Astrocyte (in vitro differentiated cells and primary cell): ENCODE results near the gene RGS17. TPM values are rescaled to one million over a fixed set of nuclear protein-coding genes. Genes with fewer than 3 reads are reported as not detected.

Experiments
- DNase-seq: peaks from one replicate; pipeline ENCODE4 v3.0.0-alpha.2; 2010; ENCODE audit warnings: low read depth
- FAIRE-seq: peaks from 2 replicates; lab custom pipeline; 2011; peaks lifted over from hg19 to GRCh38; lab: Jason Lieb, UNC
- H2AFZ ChIP-seq: 2 replicates; pipeline ENCODE4 v1.6.0; 2012; ENCODE audit warnings: low read depth, low read length, inconsistent platforms
- H3K27ac ChIP-seq: 2 replicates; pipeline ENCODE4 v1.5.1; 2011; ENCODE audit warnings: low read depth, low read length, inconsistent platforms
- H3K27me3 ChIP-seq: 2 replicates; pipeline ENCODE4 v1.6.0; 2011; ENCODE audit warnings: low read length, inconsistent platforms; ENCODE audit not compliant: insufficient read depth
- H3K36me3 ChIP-seq: 2 replicates; pipeline ENCODE4 v1.5.1; 2011; ENCODE audit warnings: low read length, inconsistent platforms; ENCODE audit not compliant: insufficient read depth
- H3K4me1 ChIP-seq: 2 replicates; pipeline ENCODE4 v1.5.1; 2011; ENCODE audit warnings: low read length, inconsistent platforms; ENCODE audit not compliant: insufficient read depth
- H3K4me2 ChIP-seq: 2 replicates; pipeline ENCODE4 v1.6.0; 2012; ENCODE audit warnings: low read length, inconsistent platforms
- H3K4me3 ChIP-seq: 2 replicates; pipeline ENCODE4 v1.5.1; 2011; ENCODE audit warnings: low read depth, mild to moderate bottlenecking, low read length, inconsistent platforms; ENCODE audit not compliant: insufficient read depth
- H3K79me2 ChIP-seq: 2 replicates; pipeline ENCODE4 v1.6.0; 2012; ENCODE audit warnings: mild to moderate bottlenecking, low read length, inconsistent platforms; ENCODE audit not compliant: insufficient read depth
- H3K9ac ChIP-seq: 2 replicates; pipeline ENCODE4 v1.6.0; 2012; ENCODE audit warnings: mild to moderate bottlenecking, low read length, inconsistent platforms
- H3K9me3 ChIP-seq: 2 replicates; pipeline ENCODE4 v1.5.1; 2012; ENCODE audit warnings: low read depth, mild to moderate bottlenecking, low read length, inconsistent platforms; ENCODE audit not compliant: insufficient read depth
- H4K20me1 ChIP-seq: 2 replicates; pipeline ENCODE4 v1.6.0; 2012; ENCODE audit warnings: low read length, inconsistent platforms; ENCODE audit not compliant: insufficient read depth
- H3K27ac Mint-ChIP-seq: one replicate; pipeline ENCODE4 v1.8.0; 2021; ENCODE audit warnings: mild to moderate bottlenecking, mixed read lengths; ENCODE audit not compliant: unreplicated experiment
- H3K27me3 Mint-ChIP-seq: one replicate; pipeline ENCODE4 v1.8.0; 2021; ENCODE audit warnings: low read depth, mixed read lengths; ENCODE audit not compliant: unreplicated experiment
- H3K36me3 Mint-ChIP-seq: one replicate; pipeline ENCODE4 v1.8.0; 2021; ENCODE audit warnings: low read depth, mixed read lengths; ENCODE audit not compliant: unreplicated experiment
- H3K4me1 Mint-ChIP-seq: one replicate; pipeline ENCODE4 v1.8.0; 2021; ENCODE audit warnings: low read depth, mixed read lengths; ENCODE audit not compliant: unreplicated experiment
- H3K4me3 Mint-ChIP-seq: one replicate; pipeline ENCODE4 v1.8.0; 2021; ENCODE audit warnings: mild to moderate bottlenecking, moderate library complexity, mixed read lengths; ENCODE audit not compliant: unreplicated experiment
- H3K9me3 Mint-ChIP-seq: one replicate; pipeline ENCODE4 v1.8.0; 2021; ENCODE audit warnings: mild to moderate bottlenecking, mixed read lengths; ENCODE audit not compliant: unreplicated experiment
- EZH2 ChIP-seq: IDR thresholded peaks from 2 replicates; pipeline ENCODE4 v1.6.1; 2012; ENCODE audit warnings: mild to moderate bottlenecking, low read length, inconsistent platforms; ENCODE audit not compliant: insufficient read depth
- total RNA-seq: library from RNA; stranded (reverse); gene quantifications from 2 replicates; pipeline ENCODE4 v1.2.1, GENCODE V29; 2021
- TF ChIP-seq, protein P1 (sequence below): IDR thresholded peaks from 2 replicates; pipeline ENCODE4 v1.5.1; 2011; ENCODE audit warnings: low read depth, mild to moderate bottlenecking, inconsistent platforms, low read length, moderate library complexity; ENCODE audit not compliant: insufficient read depth

The RGS17 gene
- total RNA-seq, 1 donor from 2014 or later = 3.4 TPM

- Histone ChIP-seq H3K9ac (no peak overlapping the region), H3K4me3 (no peak overlapping the region), H3K27me3 (no peaks in the 10 kb centered on the region), H3K4me2 (no peak overlapping the region), H3K79me2 (no peaks in the 10 kb centered on the region), H2AFZ (no peak overlapping the region), H3K36me3 (no peaks in the 10 kb centered on the region), H3K27ac (no peak overlapping the region), H3K9me3 (no peaks in the 10 kb centered on the region), H3K4me1 (peaks cover 7% of the 10 kb centered on the region), H4K20me1 (no peaks in the 10 kb centered on the region)
- FAIRE-seq (no peak), DNase-seq (no peak)
- Mint-ChIP-seq H3K27ac (no peak overlapping the region), H3K27me3 (no peaks in the 10 kb centered on the region), H3K9me3 (peaks cover 11% of the 10 kb centered on the region), H3K4me1 (no peaks in the 10 kb centered on the region), H3K36me3 (no peaks in the 10 kb centered on the region), H3K4me3 (no peak overlapping the region)
- no peak for TF ChIP-seq EZH2
- TF ChIP-seq, protein P1, sequence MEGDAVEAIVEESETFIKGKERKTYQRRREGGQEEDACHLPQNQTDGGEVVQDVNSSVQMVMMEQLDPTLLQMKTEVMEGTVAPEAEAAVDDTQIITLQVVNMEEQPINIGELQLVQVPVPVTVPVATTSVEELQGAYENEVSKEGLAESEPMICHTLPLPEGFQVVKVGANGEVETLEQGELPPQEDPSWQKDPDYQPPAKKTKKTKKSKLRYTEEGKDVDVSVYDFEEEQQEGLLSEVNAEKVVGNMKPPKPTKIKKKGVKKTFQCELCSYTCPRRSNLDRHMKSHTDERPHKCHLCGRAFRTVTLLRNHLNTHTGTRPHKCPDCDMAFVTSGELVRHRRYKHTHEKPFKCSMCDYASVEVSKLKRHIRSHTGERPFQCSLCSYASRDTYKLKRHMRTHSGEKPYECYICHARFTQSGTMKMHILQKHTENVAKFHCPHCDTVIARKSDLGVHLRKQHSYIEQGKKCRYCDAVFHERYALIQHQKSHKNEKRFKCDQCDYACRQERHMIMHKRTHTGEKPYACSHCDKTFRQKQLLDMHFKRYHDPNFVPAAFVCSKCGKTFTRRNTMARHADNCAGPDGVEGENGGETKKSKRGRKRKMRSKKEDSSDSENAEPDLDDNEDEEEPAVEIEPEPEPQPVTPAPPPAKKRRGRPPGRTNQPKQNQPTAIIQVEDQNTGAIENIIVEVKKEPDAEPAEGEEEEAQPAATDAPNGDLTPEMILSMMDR = no peak
Measured at GRCh38 chr6:153062516-153062915, 68.6 kb downstream of the RGS17 start.

DNA sequence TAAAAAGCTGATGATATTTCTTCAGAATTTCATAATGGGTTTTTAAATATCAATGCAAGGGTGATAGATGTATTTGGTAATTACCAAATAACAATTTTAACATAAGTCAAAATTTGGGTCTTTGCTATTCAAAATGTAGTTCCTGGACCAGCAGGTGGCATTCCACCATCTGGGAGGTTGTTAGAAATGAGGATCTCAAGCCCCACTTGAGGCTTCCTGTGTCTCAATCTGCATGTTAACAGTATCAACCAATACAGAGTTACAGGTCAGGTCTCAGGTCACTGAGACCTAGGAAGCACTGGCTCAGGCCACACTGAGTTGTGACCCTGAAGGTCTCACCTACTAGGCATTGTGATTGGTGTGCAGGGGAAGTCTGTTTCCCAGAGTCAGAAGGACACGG is 71.3 kb downstream of the RGS17 start:
- no peak overlapping the region for H3K4me3 Mint-ChIP-seq
- Histone ChIP-seq H3K4me1 (peaks cover 7% of the 10 kb centered on the region), H2AFZ (no peak overlapping the region), H3K4me3 (no peak overlapping the region), H4K20me1 (no peaks in the 10 kb centered on the region), H3K27me3 (no peaks in the 10 kb centered on the region), H3K9me3 (no peaks in the 10 kb centered on the region), H3K4me2 (no peak overlapping the region), H3K79me2 (no peaks in the 10 kb centered on the region), H3K27ac (no peak overlapping the region), H3K9ac (no peak overlapping the region), H3K36me3 (no peaks in the 10 kb centered on the region)
- TF ChIP-seq, protein P1 = no peak
- TF ChIP-seq EZH2 = no peak
- no peaks in the 10 kb centered on the region for H3K36me3 Mint-ChIP-seq
- peaks cover 11% of the 10 kb centered on the region for H3K9me3 Mint-ChIP-seq
- no peaks in the 10 kb centered on the region for H3K27me3 Mint-ChIP-seq
- no peaks in the 10 kb centered on the region for H3K4me1 Mint-ChIP-seq
- H3K27ac Mint-ChIP-seq = no peak overlapping the region
- FAIRE-seq (no peak), DNase-seq (no peak)

DNA sequence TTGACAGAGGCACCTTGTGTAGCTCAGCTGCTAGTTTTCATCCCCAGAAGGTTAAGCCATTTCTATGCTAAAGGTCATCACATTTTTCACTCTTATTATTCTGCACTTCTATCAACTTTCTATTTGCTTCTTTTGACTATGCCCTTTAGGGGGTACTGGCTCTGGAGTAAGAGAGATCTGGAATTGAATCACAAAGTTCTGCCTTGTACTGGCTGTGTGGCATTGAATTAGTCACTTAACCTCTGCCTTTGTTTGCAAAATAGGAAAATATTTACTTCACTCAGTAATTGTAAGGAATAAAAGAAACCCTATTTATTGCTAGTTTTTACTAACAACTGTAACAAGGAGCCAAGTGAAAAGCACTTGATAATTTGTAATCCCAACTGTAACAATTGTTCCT is 71.8 kb downstream of the RGS17 start:
- Histone ChIP-seq H3K79me2 (no peaks in the 10 kb centered on the region), H3K4me1 (peaks cover 7% of the 10 kb centered on the region), H3K9ac (no peak overlapping the region), H3K9me3 (no peaks in the 10 kb centered on the region), H3K4me2 (no peak overlapping the region), H4K20me1 (no peaks in the 10 kb centered on the region), H3K4me3 (no peak overlapping the region), H2AFZ (no peak overlapping the region), H3K27me3 (no peaks in the 10 kb centered on the region), H3K27ac (no peak overlapping the region), H3K36me3 (no peaks in the 10 kb centered on the region)
- H3K4me1 Mint-ChIP-seq = no peaks in the 10 kb centered on the region
- H3K36me3 Mint-ChIP-seq = no peaks in the 10 kb centered on the region
- peaks cover 11% of the 10 kb centered on the region for H3K9me3 Mint-ChIP-seq
- H3K4me3 Mint-ChIP-seq = no peak overlapping the region
- H3K27ac Mint-ChIP-seq = no peak overlapping the region
- H3K27me3 Mint-ChIP-seq = no peaks in the 10 kb centered on the region
- TF ChIP-seq, protein P1 = no peak
- no peak for TF ChIP-seq EZH2
- FAIRE-seq = no peak
- DNase-seq = no peak
